ENCODE data around the gene MYH6. TPM values are rescaled to one million over a fixed set of nuclear protein-coding genes. Genes with fewer than 3 reads are reported as not detected.

Gene MYH6
- total RNA-seq, 1 experiment from 2014 or later, result 0.07 TPM

GRCh38 chr14:23356662-23357061, 51.4 kb downstream of the MYH6 start:
- TF ChIP-seq, protein P1, sequence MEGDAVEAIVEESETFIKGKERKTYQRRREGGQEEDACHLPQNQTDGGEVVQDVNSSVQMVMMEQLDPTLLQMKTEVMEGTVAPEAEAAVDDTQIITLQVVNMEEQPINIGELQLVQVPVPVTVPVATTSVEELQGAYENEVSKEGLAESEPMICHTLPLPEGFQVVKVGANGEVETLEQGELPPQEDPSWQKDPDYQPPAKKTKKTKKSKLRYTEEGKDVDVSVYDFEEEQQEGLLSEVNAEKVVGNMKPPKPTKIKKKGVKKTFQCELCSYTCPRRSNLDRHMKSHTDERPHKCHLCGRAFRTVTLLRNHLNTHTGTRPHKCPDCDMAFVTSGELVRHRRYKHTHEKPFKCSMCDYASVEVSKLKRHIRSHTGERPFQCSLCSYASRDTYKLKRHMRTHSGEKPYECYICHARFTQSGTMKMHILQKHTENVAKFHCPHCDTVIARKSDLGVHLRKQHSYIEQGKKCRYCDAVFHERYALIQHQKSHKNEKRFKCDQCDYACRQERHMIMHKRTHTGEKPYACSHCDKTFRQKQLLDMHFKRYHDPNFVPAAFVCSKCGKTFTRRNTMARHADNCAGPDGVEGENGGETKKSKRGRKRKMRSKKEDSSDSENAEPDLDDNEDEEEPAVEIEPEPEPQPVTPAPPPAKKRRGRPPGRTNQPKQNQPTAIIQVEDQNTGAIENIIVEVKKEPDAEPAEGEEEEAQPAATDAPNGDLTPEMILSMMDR (conservative IDR thresholded peaks at IDR 0.05), result no peak
- no peak overlapping the region for H2AK5ac ChIP-seq (ENCODE audit: insufficient read length, low read length)
- Mint-ChIP-seq H3K27me3 (ENCODE audit: low read depth) (peaks cover 23% of the 10 kb centered on the region), H3K4me1 (peaks cover 11 to 13% of the 10 kb centered on the region in 2 experiments), H3K36me3 (ENCODE audit: insufficient read depth in 1 of 3, low read depth in 3 of 3) (peaks cover 15 to 42% (median 35%) of the 10 kb centered on the region in 3 experiments), H3K9me3 (no peaks in the 10 kb centered on the region), H3K4me3 (no peak overlapping the region), H3K27ac (no peak overlapping the region; a peak in 1 of 7 replicates)
- no peak overlapping the region for H2AFZ ChIP-seq (ENCODE audit: low read length)
- no CpG with 5 or more reads among the region's 4 CpGs for WGBS (ENCODE audit: extremely low coverage, insufficient read length, low lambda C conversion rate)
- H3T11ph ChIP-seq (ENCODE audit: low read length), result no peak overlapping the region
- peak; percentile 13 for DNase-seq
- H3K27ac ChIP-seq (ENCODE audit: insufficient read length, low read depth, low read length), result no peak overlapping the region
- no peak overlapping the region for H3K4me2 ChIP-seq (ENCODE audit: insufficient read depth, insufficient read length, low read length)
- no peak overlapping the region for H4K8ac ChIP-seq (replicated peaks; ENCODE audit: insufficient read length, low read depth, low read length)
- peaks cover 4% of the 10 kb centered on the region for H3K23me2 ChIP-seq (ENCODE audit: insufficient read length, low read depth, low read length, poor library complexity, severe bottlenecking)
- no peaks in the 10 kb centered on the region; the same call in 1 of the 2 replicates for H3K27me3 ChIP-seq (ENCODE audit: insufficient read depth, low read length)
- no peak overlapping the region for H3K18ac ChIP-seq (ENCODE audit: insufficient read length, low read depth, low read length)
- H3K9ac ChIP-seq (ENCODE audit: extremely low read depth, insufficient read length, low read length), result no peak overlapping the region
- no peaks in the 10 kb centered on the region for H3K79me1 ChIP-seq (ENCODE audit: insufficient read depth, low read depth, low read length, poor library complexity, severe bottlenecking)
- no peaks in the 10 kb centered on the region for H3K9me3 ChIP-seq (ENCODE audit: control insufficient read depth, low read depth, low read length)
- no peak overlapping the region for H3K56ac ChIP-seq (ENCODE audit: insufficient read length, low read depth, low read length)
- H3K79me2 ChIP-seq (ENCODE audit: insufficient read depth, low read length), result no peaks in the 10 kb centered on the region
- H3K4me1 ChIP-seq (ENCODE audit: insufficient read depth, low read length), result 0 out of 2 replicates have a peak, but pooled peaks cover 2% of the 10 kb centered on the region
- no peak overlapping the region for H4K5ac ChIP-seq (ENCODE audit: insufficient read length, low read depth, low read length)
- H3K14ac ChIP-seq (ENCODE audit: insufficient read depth, low read length), result no peak overlapping the region
- no peak overlapping the region for H2BK12ac ChIP-seq (ENCODE audit: insufficient read length, low read depth, low read length)
- no peak overlapping the region for H2BK120ac ChIP-seq (ENCODE audit: low read depth, low read length, poor library complexity, severe bottlenecking)
- H2BK20ac ChIP-seq (ENCODE audit: low read depth, low read length, poor library complexity, severe bottlenecking), result no peak overlapping the region
- H4K91ac ChIP-seq (ENCODE audit: insufficient read length, low read depth, low read length), result no peak overlapping the region
- no peak overlapping the region for H3K23ac ChIP-seq (ENCODE audit: insufficient read length, low read depth, low read length)
- H2BK5ac ChIP-seq (ENCODE audit: insufficient read length, low read length), result no peak overlapping the region
- H4K20me1 ChIP-seq (ENCODE audit: control insufficient read depth, insufficient read depth, insufficient read length), result no peaks in the 10 kb centered on the region
- no peak overlapping the region for H2BK15ac ChIP-seq (ENCODE audit: low read depth, low read length)
- no peak overlapping the region for H3K4ac ChIP-seq (ENCODE audit: low read depth, low read length)
